HG03064 (cell line): ENCODE results near the gene MRPL14.
A peak's percentile ranks its signal among the peaks of the same experiment; 100 is the strongest.

ENCODE experiments used
- ATAC-seq: cut with Tn5 transposase; IDR thresholded peaks from one replicate; pipeline ENCODE4 v1.9.1; 2021; ENCODE audit warnings: low read depth; ENCODE audit not compliant: unreplicated experiment

Gene MRPL14

GRCh38 chr6:44127186-44128019 lies at the start of gene MRPL14, which contains the start of gene TMEM63B:
Gene MRPL14, minus strand, starts transcription at chr6:44127452. Its CDS starts 10,841 bp downstream, at chr6:44116611.
Gene TMEM63B, plus strand, starts transcription at chr6:44127554. Its CDS starts 7,031 bp downstream, at chr6:44134585.
- ATAC-seq = peak; percentile 48

DNA sequence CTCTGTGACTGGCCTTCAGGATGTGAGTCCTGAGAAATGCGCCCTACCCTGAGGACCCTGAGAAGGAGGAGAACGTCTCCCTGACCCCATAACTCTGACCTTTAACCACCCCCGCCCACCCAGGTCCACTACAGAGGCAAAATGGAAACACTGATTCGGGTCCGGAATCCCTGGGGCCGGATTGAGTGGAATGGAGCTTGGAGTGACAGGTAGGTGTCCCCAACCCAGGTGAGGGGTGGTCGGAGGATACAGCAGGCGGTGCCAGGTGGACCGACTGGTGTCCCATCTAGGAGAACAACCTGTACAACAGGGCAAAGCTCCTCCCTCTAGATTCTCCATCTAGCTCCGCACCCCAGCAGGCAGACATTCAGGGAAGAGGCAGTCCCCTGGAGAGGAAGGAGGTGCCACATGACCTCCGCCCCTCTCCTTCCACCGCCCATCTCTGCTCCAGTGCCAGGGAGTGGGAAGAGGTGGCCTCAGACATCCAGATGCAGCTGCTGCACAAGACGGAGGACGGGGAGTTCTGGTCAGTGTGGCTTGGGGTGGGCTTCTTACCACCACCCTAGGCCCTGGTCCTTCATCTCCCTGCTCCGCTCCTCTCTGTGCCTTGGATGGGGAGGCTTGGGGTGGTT lies 49.0 kb upstream of the MRPL14 start:
- ATAC-seq = no peak

DNA sequence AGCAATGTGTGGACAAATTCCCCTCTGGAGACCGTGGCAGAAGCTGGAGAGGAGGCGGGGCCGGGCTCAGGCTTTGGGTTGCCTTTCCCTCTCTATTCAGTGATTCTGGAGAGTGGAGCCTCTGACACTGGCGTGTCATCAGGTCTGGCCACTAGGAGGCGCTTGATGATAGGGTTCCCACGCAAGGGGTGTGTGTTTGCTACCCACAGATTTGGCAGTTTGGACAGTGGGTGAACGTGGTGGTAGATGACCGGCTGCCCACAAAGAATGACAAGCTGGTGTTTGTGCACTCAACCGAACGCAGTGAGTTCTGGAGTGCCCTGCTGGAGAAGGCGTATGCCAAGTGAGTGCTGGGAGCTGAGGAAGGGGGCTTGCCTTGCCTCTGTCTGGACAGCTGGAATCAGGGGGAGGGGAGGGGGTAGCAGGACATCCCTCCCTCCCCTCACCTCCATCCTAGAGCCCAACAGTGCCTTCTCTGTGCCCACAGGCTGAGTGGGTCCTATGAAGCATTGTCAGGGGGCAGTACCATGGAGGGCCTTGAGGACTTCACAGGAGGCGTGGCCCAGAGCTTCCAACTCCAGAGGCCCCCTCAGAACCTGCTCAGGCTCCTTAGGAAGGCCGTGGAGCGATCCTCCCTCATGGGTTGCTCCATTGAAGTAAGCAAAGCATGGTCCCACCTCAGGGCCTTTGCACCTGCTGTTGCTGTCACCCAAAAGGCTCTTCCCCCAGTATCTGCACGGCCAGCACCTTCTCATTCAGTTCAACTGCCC lies 45.7 kb upstream of the MRPL14 start:
- ATAC-seq = no peak

GRCh38 chr6:44171899-44172546 lies 44.8 kb upstream of the MRPL14 start:
- ATAC-seq = no peak

- ATAC-seq = no peak
These were observed 42.8 kb upstream of the MRPL14 start for GRCh38 chr6:44169886-44170570.

GRCh38 chr6:44169154-44169553 lies 41.9 kb upstream of the MRPL14 start:
- no peak for ATAC-seq

GRCh38 chr6:44167567-44167966 lies 40.3 kb upstream of the MRPL14 start:
- no peak for ATAC-seq

DNA sequence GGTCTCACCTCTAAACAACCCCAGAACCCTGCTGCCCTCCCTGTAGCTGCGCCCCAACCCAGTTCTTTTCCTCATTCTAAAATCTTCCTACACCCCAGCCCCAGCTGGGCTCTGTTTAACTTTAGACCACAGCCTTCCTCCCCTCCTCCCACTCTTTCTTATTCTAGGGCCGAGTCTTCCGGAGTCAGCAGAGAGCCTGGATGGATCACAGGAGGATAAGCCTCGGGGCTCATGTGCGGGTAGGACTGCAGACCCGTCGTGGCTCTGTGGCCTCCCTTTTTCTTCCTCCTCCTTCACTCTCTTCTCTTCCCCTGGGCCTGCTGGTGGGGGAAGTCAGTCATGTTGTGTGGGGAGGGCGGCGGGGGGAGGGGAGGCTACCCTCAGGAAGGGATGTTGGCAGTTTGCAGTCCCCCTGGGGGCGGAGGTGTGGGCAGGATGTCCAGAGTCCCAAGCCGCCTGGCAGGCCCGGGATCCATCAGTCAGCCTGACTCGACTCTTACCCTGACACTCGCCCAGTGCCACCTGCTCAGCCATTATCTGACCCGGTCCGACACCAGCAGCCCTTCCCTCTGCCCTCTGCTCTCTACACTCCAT lies 39.4 kb upstream of the MRPL14 start:
- ATAC-seq = no peak

DNA sequence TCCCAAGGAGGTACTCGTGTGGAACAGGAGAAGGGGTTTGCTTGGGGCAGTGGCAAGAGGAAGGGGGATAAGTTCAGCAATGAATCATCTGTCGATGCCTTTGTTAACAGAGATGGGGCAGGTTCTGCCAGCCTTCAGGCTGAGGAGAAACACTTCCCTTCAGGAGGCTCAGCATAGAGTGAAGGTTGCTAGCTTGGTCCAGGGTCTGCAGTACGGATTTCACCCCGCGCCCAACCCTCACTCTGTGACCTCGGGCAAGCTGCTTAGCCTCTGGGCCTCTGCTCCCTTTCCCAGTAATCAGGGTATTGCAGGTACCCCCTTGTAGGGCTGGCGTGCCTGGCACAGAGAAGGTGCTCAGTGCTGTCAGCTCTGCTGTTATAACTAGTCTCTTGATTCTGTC lies 38.9 kb upstream of the MRPL14 start:
- no peak for ATAC-seq

DNA sequence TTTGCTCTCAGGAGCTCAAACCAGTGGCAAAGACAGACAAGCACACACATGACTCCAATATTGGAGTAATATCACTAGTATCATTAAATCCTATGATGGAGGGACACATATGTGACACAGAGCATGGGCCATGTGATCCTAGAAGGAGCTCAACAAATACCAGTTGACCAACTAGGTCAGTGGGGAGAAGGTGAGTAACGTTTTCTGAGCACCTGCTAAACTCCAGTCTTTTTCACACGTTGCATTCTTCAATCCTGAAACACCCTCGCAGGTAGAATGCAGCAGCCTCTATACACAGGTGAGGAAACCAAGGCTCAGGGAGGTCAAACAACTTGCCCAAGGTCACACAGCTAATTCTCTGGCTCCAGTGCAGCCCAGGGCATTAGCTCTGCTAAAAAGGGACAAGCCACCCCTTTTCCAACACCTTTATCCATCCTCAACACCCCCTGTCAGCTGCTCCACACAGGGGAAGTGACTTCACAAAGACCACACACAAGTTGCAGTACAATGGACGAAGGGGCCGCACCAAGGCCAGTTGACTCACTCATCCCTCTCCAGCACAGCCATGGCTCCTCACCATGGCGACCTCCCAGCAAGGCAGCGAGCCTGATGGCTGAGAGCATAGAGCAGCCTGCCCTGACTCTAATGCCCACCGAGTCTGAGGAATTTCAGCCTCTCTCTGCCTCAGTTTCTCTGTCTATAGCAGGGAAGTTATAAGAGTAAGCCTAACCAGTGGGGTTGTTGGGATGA lies 35.8 kb upstream of the MRPL14 start:
- no peak for ATAC-seq

DNA sequence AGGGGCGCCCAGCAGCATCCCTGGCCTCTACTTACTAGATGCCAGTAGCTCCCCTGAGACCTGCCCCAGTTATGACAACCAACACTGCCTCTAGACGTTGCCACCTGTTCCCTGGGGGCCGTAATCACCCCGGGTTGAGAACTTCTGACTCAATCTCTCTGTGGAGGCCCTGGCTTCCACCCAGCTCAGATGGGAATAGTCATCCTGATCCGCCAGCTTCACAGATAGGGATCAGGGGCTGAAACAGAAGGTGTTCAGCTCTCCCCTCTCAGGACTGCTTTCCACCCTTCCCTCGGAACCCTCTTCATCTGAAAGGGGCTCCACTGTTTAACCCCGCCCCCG lies 34.7 kb upstream of the MRPL14 start:
- ATAC-seq = no peak

- no peak for ATAC-seq
These were observed 31.5 kb upstream of the MRPL14 start, which contains the start of gene CAPN11 for GRCh38 chr6:44158770-44159228. Gene CAPN11, plus strand, starts transcription at chr6:44158820. Its CDS starts 29 bp downstream, at chr6:44158849.

- no peak for ATAC-seq
These were observed 29.9 kb upstream of the MRPL14 start for GRCh38 chr6:44157152-44157521.

- ATAC-seq = no peak
These were observed 29.4 kb upstream of the MRPL14 start for GRCh38 chr6:44156494-44157151.

DNA sequence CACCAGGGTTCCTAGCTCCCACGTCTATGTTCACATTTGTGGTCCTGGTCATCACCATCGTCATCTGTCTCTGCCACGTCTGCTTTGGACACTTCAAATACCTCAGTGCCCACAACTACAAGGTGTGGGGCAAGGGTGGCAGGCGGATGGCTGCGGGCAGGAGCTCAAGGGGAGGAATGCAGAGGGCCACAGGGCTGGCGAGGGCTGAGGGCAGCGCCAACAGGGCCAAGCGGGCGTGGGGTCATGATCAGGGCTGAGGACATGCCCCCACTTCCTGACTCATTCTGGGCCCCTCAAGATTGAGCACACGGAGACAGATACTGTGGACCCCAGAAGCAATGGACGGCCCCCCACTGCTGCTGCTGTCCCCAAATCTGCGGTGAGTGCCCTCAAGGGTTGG lies 26.8 kb upstream of the MRPL14 start:
- ATAC-seq = no peak

GRCh38 chr6:44152533-44152932 lies 25.3 kb upstream of the MRPL14 start:
- no peak for ATAC-seq

DNA sequence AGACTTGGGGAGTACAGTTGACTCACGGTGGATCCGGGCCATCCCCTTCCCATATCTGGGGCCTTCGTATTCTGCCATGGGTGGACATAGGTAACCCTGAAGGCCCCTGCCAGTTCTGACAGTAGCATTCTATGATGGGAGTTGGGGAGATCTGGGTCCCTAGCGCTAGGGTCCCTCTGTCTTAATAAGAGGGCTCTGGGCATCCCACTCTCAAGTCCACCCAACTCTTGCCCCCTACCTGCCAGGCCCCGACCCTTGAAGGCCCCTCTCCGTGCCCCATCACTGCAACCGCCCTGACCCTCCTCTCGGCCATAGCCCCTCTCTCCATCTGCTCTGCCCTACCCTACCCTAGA lies 24.8 kb upstream of the MRPL14 start:
- no peak for ATAC-seq

GRCh38 chr6:44151348-44152108 lies 24.3 kb upstream of the MRPL14 start:
- peak; percentile 68 for ATAC-seq
